Measurements from ENCODE around the gene MROH9. TPM values are rescaled to one million over a fixed set of nuclear protein-coding genes. Genes with fewer than 3 reads are reported as not detected.

The MROH9 gene
- total and polyA plus RNA-seq, 2 experiments from 2014 or later = 0.06 TPM; not detected in 1

DNA sequence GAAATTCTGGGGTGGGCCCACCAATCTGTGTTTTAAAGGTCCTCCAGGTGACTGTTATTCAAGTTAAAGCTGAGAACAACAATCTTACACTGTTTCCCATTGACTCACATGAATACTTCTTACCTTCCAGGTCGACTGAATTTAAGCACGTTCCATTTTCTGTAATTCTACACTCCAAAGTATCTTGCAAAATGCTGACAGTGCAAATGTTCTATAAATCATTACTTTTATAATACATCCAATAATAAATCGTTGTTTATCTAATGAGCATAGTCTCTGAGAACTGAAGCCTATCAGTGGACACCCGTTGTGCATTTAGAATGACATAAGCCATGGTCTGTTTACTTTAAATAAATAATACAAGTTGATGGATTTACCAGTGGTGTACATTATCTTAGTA is 79.5 kb downstream of the MROH9 start:
- H3K27ac Mint-ChIP-seq = no peak overlapping the region
- no peaks in the 10 kb centered on the region for H3K36me3 Mint-ChIP-seq (ENCODE audit: low read depth)
- Histone ChIP-seq H3K4me3 (no peak overlapping the region), H3K27ac (ENCODE audit: low read depth) (no peak overlapping the region), H3K4me1 (ENCODE audit: insufficient read depth) (no peaks in the 10 kb centered on the region), H3K4me2 (no peak overlapping the region), H3K36me3 (ENCODE audit: insufficient read depth) (no peaks in the 10 kb centered on the region), H3F3A (replicated peaks; ENCODE audit: low read depth) (no peaks in the 10 kb centered on the region), H4K20me1 (replicated peaks; ENCODE audit: insufficient read depth) (no peaks in the 10 kb centered on the region), H2AFZ (no peak overlapping the region), H3K9me2 (ENCODE audit: insufficient read depth) (0 out of 2 replicates have a peak, but pooled peaks cover 3% of the 10 kb centered on the region), H3K79me2 (replicated peaks; ENCODE audit: insufficient read depth) (no peaks in the 10 kb centered on the region), H3K27me3 (ENCODE audit: insufficient read depth) (no peaks in the 10 kb centered on the region)
- TF ChIP-seq, protein P1, sequence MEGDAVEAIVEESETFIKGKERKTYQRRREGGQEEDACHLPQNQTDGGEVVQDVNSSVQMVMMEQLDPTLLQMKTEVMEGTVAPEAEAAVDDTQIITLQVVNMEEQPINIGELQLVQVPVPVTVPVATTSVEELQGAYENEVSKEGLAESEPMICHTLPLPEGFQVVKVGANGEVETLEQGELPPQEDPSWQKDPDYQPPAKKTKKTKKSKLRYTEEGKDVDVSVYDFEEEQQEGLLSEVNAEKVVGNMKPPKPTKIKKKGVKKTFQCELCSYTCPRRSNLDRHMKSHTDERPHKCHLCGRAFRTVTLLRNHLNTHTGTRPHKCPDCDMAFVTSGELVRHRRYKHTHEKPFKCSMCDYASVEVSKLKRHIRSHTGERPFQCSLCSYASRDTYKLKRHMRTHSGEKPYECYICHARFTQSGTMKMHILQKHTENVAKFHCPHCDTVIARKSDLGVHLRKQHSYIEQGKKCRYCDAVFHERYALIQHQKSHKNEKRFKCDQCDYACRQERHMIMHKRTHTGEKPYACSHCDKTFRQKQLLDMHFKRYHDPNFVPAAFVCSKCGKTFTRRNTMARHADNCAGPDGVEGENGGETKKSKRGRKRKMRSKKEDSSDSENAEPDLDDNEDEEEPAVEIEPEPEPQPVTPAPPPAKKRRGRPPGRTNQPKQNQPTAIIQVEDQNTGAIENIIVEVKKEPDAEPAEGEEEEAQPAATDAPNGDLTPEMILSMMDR (conservative IDR thresholded peaks at IDR 0.05; ENCODE audit: low read depth in 2 of 2) = no peak
- TF ChIP-seq, protein P2, sequence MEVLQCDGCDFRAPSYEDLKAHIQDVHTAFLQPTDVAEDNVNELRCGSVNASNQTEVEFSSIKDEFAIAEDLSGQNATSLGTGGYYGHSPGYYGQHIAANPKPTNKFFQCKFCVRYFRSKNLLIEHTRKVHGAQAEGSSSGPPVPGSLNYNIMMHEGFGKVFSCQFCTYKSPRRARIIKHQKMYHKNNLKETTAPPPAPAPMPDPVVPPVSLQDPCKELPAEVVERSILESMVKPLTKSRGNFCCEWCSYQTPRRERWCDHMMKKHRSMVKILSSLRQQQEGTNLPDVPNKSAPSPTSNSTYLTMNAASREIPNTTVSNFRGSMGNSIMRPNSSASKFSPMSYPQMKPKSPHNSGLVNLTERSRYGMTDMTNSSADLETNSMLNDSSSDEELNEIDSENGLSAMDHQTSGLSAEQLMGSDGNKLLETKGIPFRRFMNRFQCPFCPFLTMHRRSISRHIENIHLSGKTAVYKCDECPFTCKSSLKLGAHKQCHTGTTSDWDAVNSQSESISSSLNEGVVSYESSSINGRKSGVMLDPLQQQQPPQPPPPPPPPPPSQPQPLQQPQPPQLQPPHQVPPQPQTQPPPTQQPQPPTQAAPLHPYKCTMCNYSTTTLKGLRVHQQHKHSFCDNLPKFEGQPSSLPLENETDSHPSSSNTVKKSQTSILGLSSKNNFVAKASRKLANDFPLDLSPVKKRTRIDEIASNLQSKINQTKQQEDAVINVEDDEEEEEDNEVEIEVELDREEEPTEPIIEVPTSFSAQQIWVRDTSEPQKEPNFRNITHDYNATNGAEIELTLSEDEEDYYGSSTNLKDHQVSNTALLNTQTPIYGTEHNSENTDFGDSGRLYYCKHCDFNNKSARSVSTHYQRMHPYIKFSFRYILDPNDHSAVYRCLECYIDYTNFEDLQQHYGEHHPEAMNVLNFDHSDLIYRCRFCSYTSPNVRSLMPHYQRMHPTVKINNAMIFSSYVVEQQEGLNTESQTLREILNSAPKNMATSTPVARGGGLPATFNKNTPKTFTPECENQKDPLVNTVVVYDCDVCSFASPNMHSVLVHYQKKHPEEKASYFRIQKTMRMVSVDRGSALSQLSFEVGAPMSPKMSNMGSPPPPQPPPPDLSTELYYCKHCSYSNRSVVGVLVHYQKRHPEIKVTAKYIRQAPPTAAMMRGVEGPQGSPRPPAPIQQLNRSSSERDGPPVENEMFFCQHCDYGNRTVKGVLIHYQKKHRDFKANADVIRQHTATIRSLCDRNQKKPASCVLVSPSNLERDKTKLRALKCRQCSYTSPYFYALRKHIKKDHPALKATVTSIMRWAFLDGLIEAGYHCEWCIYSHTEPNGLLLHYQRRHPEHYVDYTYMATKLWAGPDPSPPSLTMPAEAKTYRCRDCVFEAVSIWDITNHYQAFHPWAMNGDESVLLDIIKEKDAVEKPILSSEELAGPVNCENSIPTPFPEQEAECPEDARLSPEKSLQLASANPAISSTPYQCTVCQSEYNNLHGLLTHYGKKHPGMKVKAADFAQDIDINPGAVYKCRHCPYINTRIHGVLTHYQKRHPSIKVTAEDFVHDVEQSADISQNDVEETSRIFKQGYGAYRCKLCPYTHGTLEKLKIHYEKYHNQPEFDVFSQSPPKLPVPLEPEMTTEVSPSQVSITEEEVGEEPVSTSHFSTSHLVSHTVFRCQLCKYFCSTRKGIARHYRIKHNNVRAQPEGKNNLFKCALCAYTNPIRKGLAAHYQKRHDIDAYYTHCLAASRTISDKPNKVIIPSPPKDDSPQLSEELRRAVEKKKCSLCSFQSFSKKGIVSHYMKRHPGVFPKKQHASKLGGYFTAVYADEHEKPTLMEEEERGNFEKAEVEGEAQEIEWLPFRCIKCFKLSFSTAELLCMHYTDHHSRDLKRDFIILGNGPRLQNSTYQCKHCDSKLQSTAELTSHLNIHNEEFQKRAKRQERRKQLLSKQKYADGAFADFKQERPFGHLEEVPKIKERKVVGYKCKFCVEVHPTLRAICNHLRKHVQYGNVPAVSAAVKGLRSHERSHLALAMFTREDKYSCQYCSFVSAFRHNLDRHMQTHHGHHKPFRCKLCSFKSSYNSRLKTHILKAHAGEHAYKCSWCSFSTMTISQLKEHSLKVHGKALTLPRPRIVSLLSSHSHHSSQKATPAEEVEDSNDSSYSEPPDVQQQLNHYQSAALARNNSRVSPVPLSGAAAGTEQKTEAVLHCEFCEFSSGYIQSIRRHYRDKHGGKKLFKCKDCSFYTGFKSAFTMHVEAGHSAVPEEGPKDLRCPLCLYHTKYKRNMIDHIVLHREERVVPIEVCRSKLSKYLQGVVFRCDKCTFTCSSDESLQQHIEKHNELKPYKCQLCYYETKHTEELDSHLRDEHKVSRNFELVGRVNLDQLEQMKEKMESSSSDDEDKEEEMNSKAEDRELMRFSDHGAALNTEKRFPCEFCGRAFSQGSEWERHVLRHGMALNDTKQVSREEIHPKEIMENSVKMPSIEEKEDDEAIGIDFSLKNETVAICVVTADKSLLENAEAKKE (CRISPR knock-in tag; IDR thresholded peaks at IDR 0.05) = no peak
- TF ChIP-seq JUNB (IDR thresholded peaks at IDR 0.05; ENCODE audit: unreplicated experiment) (no peak), ZNF114 (CRISPR knock-in tag; IDR thresholded peaks at IDR 0.05) (no peak), STAT1 (IDR thresholded peaks at IDR 0.05; ENCODE audit: unreplicated experiment) (no peak), ZNF331 (CRISPR knock-in tag; IDR thresholded peaks at IDR 0.05; ENCODE audit: low read depth) (no peak), NANOG (IDR thresholded peaks at IDR 0.05; ENCODE audit: borderline replicate concordance) (no peak), EZH2 (IDR thresholded peaks at IDR 0.05; ENCODE audit: low read depth, unreplicated experiment) (no peak), EZH2phosphoT487 (IDR thresholded peaks at IDR 0.05; ENCODE audit: unreplicated experiment) (no peak), CREB1 (CRISPR knock-in tag; IDR thresholded peaks at IDR 0.05; ENCODE audit: low read depth) (no peak), POLR2AphosphoS5 (IDR thresholded peaks at IDR 0.05; ENCODE audit: low read depth) (no peak)
- TF ChIP-seq, protein P3, sequence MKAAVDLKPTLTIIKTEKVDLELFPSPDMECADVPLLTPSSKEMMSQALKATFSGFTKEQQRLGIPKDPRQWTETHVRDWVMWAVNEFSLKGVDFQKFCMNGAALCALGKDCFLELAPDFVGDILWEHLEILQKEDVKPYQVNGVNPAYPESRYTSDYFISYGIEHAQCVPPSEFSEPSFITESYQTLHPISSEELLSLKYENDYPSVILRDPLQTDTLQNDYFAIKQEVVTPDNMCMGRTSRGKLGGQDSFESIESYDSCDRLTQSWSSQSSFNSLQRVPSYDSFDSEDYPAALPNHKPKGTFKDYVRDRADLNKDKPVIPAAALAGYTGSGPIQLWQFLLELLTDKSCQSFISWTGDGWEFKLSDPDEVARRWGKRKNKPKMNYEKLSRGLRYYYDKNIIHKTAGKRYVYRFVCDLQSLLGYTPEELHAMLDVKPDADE (IDR thresholded peaks at IDR 0.05) = no peak
- TF ChIP-seq, protein P4, sequence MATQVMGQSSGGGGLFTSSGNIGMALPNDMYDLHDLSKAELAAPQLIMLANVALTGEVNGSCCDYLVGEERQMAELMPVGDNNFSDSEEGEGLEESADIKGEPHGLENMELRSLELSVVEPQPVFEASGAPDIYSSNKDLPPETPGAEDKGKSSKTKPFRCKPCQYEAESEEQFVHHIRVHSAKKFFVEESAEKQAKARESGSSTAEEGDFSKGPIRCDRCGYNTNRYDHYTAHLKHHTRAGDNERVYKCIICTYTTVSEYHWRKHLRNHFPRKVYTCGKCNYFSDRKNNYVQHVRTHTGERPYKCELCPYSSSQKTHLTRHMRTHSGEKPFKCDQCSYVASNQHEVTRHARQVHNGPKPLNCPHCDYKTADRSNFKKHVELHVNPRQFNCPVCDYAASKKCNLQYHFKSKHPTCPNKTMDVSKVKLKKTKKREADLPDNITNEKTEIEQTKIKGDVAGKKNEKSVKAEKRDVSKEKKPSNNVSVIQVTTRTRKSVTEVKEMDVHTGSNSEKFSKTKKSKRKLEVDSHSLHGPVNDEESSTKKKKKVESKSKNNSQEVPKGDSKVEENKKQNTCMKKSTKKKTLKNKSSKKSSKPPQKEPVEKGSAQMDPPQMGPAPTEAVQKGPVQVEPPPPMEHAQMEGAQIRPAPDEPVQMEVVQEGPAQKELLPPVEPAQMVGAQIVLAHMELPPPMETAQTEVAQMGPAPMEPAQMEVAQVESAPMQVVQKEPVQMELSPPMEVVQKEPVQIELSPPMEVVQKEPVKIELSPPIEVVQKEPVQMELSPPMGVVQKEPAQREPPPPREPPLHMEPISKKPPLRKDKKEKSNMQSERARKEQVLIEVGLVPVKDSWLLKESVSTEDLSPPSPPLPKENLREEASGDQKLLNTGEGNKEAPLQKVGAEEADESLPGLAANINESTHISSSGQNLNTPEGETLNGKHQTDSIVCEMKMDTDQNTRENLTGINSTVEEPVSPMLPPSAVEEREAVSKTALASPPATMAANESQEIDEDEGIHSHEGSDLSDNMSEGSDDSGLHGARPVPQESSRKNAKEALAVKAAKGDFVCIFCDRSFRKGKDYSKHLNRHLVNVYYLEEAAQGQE (IDR thresholded peaks at IDR 0.05; ENCODE audit: unreplicated experiment) = no peak
- H3K9me3 Mint-ChIP-seq = no peaks in the 10 kb centered on the region
- DNase-seq (ENCODE audit: low spot score) (no peak), ATAC-seq (no peak)
- peaks cover 5% of the 10 kb centered on the region for H3K27me3 Mint-ChIP-seq (ENCODE audit: insufficient read depth, low read depth, poor library complexity)
- no peak overlapping the region for H3K4me3 Mint-ChIP-seq
- H3K4me1 Mint-ChIP-seq = peaks cover 2% of the 10 kb centered on the region; the same call in 2 of the 3 replicates

Measured in GM23338 (cell line).